Head of caudate nucleus (tissue), 42 donors: ENCODE results near the gene COL4A2.
A peak's percentile ranks its signal among the peaks of the same experiment; 100 is the strongest.
"Not testable (repeated sequence)": the region's sequence is repeated elsewhere in the genome, so short reads cannot be mapped to it uniquely, and the experiment has no call there.

ENCODE experiments used
- DNase-seq, 42 donors: peaks; one replicate each; pipeline versions ENCODE4 v3.0.0 to v3.0.0-alpha.2; 2020 to 2021; ENCODE audit warnings: mixed read lengths in 7 of 42
- intact Hi-C: fragments of 100-400 bp; cut with DNase I; formaldehyde crosslinking; loops from one replicate; pipeline ENCODE4 v1.15.0; 2022

Gene COL4A2

DNA sequence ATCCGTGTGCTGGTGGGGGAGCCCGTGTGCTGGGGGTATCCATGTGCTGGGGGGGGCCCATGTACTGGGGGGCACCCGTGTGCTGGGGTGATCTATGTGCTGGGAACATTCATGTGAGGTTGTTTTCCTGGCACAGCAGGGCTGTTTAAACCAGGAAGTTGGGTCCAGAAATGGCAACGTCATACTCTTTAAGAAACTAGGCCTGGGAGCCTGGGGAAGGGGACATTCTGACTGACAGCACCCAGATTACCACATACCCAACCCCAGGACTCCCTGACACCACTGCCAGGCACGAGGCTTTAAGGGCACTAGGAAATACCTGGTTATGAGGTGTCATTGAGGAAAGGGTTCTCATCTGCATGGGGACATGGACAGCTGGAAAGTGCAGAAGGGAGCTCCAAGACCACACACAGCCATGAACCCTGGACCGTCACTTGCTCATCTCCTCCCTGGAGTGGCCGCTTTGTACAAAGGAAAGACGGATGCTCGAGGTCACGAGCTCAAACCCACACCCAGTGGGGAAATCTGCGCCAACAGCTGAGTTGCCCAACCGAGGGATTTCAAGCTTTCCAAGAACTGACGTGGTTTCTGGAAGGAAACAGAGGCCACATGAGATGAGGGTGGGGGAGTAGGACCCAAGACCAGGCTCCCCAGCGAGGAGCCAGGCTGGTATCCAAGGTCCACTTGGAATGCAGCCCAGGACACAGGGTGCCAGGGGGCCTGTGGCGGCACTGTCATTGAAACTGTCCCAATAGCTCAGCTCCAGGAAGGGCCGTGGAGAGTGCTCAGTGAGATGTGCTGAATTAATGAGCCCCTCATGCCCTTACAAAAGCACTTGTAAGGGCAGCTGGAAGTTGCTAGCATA is 213.6 kb downstream of the COL4A2 start:
- intact Hi-C loops: no loop called here
- DNase-seq: peak; percentile 42 to 91 (median 74)

DNA sequence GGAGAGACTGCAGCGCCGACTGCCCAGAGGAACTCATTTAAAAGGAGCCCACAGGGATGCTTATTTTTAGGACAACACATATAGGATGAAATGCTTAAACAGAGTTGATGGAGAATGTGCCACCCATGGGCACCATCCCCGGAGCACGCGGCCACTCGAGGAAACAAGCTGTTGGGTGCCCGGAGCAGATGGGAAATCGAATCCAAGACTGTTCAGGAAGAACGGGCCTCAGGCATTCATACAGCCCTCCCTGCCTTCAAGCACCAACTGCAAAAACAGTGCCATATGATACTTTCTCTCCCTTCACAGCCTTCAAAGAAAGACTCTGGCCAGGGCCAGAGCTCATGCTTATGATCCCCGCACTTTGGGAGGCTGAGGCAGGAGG is 214.2 kb downstream of the COL4A2 start:
- intact Hi-C loops: no loop called here
- DNase-seq: no peak

DNA sequence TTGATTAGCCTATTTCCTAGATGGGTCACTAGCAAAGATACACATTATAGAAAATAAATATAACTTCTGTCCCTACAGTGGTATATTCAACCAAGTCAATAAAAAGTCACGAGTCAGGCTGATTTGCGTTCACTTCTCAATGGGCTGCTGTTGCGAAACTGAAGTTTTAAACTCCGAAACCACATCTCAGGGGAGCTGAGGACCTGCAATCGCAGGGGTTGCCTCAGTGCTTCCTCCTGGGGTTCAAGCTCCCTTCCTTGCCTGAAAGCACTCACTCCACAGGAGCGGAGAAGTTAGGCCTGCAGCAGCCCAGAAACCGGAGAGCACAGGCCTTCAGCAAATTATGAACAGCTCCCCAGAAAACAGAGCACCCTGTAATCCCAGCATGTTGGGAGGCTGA is 214.9 kb downstream of the COL4A2 start:
- intact Hi-C loops: no loop called here
- DNase-seq: peak in 6 of 42 donors; percentile 22 to 56 (median 30)

DNA sequence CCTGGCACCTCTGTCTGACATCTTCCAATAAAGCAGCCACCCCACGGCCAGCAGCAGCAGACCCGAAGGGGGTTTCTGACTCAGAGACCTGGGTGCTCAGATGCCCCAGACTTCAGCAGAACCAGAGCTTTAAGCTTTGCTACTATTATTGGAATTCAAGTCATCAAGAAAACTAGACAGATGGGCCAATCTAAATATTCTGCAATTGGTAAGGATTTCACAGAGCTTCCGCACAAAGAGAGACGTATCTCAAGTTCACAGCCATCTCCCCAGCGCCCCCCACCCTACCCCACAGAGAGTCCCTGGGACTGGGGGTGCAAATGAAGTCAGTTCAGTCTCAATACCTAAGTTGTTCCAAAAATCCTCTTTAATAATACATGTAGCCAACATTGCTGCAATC is 215.6 kb downstream of the COL4A2 start:
- DNase-seq: no peak
- intact Hi-C loops: no loop called here

GRCh38 chr13:110523180-110523579 is 216.1 kb downstream of the COL4A2 start:
- DNase-seq: no peak
- intact Hi-C loops: no loop called here

DNA sequence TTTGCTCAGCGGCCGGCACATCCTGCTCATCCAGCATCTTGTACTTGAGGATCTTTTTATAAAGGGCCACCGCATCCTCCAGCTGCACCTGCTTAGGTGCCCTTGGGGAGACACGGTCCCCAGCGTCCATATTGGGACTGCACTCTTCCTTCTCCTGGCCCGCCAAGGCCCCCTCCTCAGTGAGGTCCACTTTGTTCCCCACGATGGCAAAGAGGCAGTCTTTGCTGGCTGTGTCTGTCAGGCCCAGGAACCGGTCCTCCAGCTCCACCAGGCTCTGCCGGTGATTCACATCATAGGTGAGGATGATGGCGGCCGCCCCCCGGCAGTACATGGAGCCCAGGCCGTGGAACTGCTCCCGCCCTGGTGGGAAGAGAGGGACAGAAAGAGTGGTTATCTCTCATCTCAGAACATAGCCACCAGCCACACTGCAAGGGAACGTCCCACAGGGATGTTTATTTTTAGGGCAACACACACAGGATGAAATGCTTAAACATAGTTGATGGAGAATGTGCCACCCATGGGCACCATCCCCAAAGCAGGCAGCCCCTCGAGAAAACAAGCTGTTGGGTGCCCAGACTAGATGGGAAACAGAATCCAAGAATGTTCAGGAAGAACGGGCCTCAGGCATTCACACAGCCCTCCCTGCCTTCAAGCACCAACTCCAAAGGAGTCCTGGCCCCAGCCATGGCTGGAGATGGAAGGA is 216.9 kb downstream of the COL4A2 start:
- no peak for DNase-seq
- intact Hi-C loops: no loop called here

DNA sequence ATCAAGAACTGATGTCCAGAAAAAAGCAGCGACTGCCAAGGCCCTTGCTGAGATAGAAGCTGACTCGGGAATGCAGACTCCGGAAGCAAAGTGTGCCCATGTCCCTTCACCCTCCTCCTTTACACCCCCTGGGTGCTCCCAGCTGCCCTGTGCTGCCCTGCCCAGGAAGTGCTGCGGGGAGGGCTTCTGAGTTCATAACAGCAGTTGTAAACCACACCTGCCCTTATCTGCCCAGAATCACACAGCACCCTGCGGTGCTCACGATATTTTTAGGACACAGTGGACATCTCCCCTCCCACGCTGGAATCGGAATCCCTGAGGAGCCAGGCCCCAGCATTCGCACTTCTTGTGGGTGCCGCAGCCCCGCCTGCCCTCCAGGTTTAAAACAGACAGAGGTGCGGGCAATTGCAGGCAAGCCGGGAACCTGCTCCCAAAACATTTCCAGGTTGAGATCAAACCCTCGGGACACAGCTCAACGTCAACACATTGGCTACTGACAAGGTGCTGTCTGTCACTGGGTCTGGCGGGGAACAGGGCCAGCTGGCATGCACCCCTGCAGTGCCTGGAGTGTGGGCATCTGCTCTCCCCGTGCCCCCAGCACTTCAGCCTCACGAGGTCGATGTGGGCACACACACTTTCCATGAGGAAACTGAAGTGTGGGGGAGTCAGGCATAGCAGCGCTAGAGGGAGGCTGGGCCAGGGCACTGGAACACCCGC is 217.6 kb downstream of the COL4A2 start:
- DNase-seq: peak in 1 of 42 donors; percentile 20
- intact Hi-C loops: no loop called here

DNA sequence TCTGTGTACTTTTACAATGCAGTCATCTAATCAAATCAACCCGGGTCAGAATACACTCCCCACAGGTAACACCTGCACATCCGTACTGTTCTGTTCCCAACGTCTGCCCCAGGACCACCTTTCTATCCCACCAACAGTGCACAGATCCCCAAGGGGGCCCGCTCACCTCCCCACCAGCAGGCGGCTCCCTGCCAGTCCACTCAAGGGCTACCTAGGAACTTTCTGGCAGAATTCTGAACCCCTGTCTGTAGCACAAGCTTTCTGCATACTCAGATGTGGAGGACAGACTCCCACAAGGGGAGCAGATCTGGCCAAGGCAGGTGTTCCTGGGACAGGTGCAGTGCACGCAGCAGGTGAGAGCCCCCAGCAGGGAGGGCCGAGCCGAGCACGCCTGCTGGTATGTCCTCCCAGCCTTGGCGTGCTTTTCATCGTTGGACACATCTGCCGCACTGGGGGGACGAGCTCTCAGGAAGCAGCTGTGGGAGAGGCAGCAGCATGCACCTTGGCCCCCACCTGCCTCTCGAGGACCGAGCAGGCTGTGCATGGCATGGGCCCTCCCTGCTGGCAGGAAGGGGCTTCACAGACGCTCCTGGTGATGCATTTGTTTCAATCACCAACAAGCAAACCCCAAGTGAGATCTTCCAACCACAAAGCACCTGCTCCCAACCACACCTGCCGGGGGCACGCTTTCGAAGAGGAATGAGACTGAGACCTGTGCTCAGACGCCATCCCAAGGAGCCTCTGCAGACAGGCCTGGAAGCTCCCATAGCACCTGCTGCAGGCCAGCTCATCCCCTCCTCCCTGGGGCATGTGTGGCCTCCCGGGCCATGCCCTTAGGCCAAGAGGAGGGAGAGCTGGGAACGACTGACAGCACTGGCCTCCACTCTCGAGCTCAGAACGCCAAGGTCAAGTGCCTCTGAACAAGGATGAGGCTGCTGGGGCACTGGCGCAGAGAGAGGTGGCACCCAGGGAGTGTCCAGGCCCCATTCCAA is 218.5 kb downstream of the COL4A2 start:
- DNase-seq: no peak

DNA sequence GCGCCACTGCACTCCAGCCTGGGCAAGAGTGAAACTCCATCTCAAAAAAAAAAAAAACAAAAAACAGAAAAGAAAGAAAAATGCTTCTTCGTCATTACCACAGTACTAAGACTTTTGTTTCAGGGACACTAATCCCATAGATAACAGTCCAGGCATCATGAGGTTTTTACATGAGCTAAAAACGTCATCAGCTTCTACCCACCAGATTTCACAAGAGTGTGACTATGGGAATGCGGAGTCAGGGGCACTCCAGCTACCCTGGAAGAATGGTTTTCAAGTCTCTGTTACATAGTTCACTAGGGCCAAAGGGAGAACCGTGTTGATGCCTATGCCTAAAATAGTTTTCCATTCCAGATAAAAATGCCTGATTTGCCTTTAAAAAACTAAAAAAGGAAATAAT is 221.3 kb downstream of the COL4A2 start:
- intact Hi-C loops: no loop called here
- DNase-seq: no peak

More for the DNA sequence above, 218.5 kb downstream of the COL4A2 start:
- intact Hi-C loops: no loop called here

- intact Hi-C loops: no loop called here
- no peak for DNase-seq
Measured at GRCh38 chr13:110528911-110529310, 221.8 kb downstream of the COL4A2 start.

- intact Hi-C loops: no loop called here
- DNase-seq: peak in 1 of 42 donors; percentile 19
Measured at GRCh38 chr13:110529522-110530311, 222.6 kb downstream of the COL4A2 start.

DNA sequence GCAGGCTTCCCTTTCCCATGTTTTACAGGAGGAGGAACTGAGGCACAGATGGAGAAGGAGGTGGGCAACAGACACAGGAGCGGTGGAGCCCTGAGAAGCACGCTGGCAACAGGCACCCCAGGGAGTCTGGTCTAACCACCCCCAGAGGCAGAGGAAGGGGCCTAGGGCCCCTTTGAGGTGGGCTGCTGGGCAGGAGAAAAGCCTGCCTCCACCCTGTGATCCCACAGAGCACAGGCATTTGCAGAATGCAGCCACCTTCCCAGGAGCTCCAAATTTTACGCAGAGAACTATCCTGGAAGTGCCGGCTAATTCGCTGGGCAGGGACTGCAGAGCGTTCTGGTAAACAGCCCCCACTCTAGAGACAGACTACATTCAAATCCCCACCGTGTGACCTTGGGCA is 224.0 kb downstream of the COL4A2 start:
- no peak for DNase-seq
- intact Hi-C loops: no loop called here

DNA sequence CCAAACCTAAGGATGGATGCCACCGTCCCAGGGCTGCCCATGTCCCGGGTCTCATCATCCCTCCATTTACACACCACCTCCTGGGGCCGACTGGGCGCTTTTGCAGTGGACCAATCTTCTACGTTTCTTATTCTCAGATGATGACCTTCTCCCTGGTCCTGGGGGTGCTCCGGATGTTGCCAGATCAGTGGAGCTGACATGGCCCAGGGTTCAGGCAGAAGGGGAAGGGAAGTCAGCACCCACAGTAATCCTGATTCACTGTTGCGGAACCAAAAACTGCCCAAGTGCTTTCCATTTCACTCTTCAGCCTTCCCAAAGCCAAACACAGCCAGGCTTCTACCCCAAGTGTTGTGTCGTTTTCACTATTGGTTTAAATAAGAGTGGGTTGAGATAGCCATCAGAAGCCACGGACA is 224.6 kb downstream of the COL4A2 start:
- peak in 6 of 42 donors; percentile 20 to 40 (median 26) for DNase-seq
- intact Hi-C loops: no loop called here

GRCh38 chr13:110532258-110532657 is 225.2 kb downstream of the COL4A2 start:
- intact Hi-C loops, DNase-seq: not testable (repeated sequence)

- intact Hi-C loops: no loop called here
- no peak for DNase-seq
Measured at GRCh38 chr13:110533771-110534670, 226.9 kb downstream of the COL4A2 start.

DNA sequence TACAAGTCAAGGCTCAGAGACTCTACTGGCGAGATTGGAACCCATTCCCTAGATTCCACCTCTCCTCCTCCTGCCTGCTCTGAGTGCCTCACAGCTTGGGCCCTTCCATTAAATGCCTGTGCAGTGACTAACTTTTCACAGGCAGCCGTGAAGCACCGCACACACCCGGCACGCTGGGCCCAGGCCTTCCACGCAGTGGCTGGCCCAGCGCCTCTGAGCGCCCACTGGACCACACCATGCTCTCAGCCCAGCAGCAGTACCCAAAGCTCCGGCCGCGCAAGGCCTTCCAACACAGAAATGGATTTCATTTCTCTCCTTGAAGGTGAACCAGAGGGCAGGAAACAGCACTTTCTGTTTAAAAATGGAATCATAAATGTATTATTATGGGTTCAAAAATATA is 228.4 kb downstream of the COL4A2 start:
- intact Hi-C loops: no loop called here

More for the DNA sequence above, 228.4 kb downstream of the COL4A2 start:
- DNase-seq: no peak
